ENCODE results near the gene ARMC7.
A peak's percentile ranks its signal among the peaks of the same experiment; 100 is the strongest.
"Not testable (repeated sequence)": the region's sequence is repeated elsewhere in the genome, so short reads cannot be mapped to it uniquely, and the experiment has no call there.

Gene ARMC7

GRCh38 chr17:75125984-75126383 is 16.2 kb downstream of the ARMC7 start:
- H3K27ac ChIP-seq = no peak overlapping the region
- no peak for DNase-seq (ENCODE audit: low read depth, low spot score)

DNA sequence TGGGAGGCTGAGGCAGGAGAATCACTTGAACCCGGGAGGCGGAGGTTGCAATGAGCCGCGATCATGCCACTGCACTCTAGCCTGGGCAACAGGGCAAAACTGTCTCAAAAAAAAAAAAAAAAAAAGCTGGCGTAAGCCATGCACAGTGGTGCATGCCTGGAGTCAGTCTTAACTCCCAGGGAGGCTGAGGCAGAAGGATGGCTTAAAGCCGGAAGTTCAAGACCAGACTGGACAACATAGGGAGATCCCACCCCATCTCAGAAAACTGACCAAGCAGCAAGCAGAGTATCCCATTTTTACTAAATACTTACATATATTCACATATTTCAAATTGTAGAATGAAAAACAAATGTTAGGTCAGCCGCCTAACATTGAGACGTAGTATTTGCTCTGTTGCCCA is 17.2 kb downstream of the ARMC7 start:
- peak overlapping the region; percentile 62 for H3K27ac ChIP-seq
- DNase-seq (ENCODE audit: low read depth, low spot score) = no peak

- not testable (repeated sequence) for DNase-seq (ENCODE audit: low read depth, low spot score)
- peak overlapping the region; percentile 62 for H3K27ac ChIP-seq
Observed at GRCh38 chr17:75127936-75128335, 18.2 kb downstream of the ARMC7 start.

DNA sequence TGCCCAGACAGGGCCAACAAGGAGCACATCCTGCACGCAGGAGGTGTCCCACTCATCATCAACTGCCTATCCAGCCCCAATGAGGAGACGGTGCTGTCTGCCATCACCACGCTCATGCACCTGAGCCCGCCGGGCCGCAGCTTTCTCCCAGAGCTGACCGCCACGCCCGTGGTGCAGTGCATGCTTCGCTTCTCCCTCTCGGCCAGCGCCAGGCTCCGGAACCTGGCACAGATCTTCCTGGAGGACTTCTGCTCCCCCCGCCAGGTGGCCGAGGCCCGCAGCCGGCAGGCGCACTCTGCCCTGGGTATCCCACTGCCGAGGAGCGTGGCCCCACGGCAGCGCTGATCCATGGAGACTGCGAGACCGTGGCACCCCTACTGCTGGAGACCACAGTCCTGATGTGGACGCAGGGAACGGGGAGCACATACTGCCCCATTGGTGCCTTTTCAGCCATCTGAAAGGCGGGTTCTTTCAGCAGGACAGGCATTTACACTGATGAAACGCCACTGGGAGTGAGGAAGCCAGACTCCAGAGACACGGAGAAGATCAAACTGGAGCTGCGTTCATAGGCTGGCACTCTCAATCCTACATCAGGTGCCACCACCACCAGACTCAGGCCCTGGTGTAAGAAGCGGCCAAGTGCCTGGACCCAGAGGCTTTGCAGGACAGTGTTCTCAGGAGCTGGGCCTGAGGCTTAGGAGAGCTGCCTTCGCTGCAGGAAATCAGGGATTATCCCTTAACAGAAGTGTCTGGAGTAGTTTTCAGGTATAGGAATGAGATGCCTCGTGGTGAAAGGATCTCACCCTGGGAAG is 19.1 kb downstream of the ARMC7 start:
- no peak for DNase-seq (ENCODE audit: low read depth, low spot score)
- peak overlapping the region; percentile 62 for H3K27ac ChIP-seq

DNA sequence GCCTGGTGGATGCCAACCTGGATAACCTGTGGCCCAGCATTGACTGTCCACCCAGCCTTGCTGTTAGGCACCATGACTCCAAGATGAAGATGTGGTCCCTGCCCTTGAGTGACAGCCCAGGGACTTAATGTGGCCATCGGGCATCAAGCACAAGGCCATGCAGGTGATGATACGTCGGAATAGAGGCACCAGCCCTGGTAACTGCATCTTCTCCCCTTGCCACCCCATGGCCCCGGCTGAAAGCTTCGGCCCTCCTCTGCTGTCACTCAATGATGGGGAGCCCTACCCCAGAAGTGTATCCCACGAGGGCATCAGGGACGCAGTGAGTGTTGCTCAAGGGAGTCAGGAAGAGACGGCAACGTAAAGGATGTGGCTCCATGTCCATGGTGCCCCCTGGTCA is 19.8 kb downstream of the ARMC7 start:
- no peak for DNase-seq (ENCODE audit: low read depth, low spot score)
- H3K27ac ChIP-seq = no peak overlapping the region

DNA sequence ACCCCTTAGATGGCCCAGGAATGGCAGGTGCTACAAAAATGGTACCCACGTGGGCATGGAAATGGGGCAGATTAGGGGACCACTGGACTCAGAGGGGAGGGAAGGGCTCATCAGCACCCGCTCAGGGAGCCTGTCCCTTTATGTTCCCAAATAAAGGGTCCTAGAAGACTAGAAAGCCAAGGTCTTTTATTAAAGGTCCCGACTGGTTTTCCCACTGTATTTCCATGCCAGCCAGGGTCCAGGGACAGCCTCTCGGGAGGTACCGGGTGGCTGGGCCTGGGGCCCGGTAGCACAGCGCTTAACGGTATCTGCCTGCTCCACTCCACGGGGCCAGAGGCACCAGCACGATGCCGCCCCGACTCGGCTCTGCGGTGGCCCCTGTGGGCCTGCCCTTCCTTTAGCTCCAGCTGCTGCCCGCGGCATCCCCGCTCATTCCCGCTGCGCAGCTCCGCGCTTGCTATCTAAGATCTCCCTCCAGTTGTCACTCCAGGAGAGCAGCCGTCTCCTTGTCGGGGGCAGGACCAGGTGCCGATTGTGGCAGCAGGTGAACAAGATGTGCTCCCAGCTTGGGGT is 20.4 kb downstream of the ARMC7 start:
- no peak for DNase-seq (ENCODE audit: low read depth, low spot score)
- peak overlapping the region; percentile 85 for H3K27ac ChIP-seq

GRCh38 chr17:75130632-75131277 is 21.0 kb downstream of the ARMC7 start:
- no peak for DNase-seq (ENCODE audit: low read depth, low spot score)
- peak overlapping the region; percentile 85 for H3K27ac ChIP-seq

DNA sequence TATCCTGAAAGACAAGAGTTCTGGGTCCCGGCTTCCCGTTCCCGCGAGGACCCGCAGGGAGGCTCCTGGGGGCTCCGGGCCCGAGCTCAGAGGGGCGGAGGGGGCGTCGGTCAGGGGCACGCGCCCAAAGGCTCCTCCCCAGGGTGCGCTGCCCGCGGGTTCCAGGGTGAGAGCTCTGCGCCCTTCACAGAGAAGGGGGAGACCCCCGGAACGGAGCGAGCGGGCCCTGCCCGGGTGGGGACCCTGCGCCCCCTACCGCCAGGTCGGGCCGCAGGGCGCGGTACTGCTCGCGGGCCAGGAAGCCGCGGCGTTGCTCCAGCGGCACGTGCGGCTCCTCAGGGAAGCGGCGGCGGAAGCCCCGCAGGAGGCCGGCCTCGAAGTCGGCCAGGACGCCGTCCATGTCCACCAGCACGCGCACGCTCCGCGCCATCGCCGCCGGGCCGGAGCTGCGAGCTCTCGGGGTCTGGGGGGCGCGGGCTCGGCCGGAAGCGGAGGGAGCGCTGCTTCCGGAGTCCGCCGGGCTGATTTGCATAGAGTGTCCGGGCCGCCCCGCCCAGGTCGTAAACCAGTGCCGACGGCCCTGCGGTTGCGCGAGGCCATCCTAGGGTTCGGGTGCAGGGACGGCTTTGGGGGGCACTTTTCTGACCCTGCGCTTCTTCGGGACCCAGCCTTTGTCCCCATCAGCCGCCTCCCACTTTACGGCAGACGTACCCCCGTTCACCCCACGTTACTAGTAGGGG is 21.7 kb downstream of the ARMC7 start, which contains the start of gene NT5C:
TSS of gene NT5C (minus strand) at position 465 of the 740 bp plus-strand sequence. CDS start at position 430, 35 bp downstream.
- H3K27ac ChIP-seq = peak within 1 kb of the TSS; percentile 85
- no peak for DNase-seq (ENCODE audit: low read depth, low spot score)

- not testable (repeated sequence) for DNase-seq (ENCODE audit: low read depth, low spot score)
- peak overlapping the region; percentile 85 for H3K27ac ChIP-seq
Observed at GRCh38 chr17:75132018-75133000, 22.5 kb downstream of the ARMC7 start.

GRCh38 chr17:75133001-75133400 is 23.2 kb downstream of the ARMC7 start:
- peak overlapping the region; percentile 64 for H3K27ac ChIP-seq
- no peak for DNase-seq (ENCODE audit: low read depth, low spot score)

- not testable (repeated sequence) for DNase-seq (ENCODE audit: low read depth, low spot score)
Observed at GRCh38 chr17:75133607-75134347, 24.0 kb downstream of the ARMC7 start.

DNA sequence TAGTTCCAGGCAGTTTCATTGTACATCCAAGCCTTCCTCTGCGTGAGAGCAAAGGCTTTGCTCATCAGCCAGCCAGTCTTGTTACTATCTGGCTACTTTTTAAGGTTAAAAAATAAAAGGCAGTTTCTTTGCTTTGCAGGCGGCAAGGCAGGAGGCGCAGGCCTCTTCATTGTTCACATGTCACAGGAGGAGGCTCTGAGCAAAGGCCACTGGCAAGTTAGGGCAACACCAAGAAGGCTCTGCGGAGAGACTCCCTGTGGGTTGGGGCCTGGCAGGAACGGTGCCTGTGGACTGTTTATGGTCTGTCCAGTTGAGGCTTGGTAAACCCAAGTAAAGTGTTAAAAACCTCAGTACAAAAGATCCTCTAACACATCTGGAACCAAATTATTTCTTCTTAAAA is 25.7 kb downstream of the ARMC7 start:
- peak overlapping the region; percentile 64 for H3K27ac ChIP-seq
- no peak for DNase-seq (ENCODE audit: low read depth, low spot score)

More at GRCh38 chr17:75133607-75134347, 24.0 kb downstream of the ARMC7 start:
- peak overlapping the region; percentile 64 for H3K27ac ChIP-seq

DNA sequence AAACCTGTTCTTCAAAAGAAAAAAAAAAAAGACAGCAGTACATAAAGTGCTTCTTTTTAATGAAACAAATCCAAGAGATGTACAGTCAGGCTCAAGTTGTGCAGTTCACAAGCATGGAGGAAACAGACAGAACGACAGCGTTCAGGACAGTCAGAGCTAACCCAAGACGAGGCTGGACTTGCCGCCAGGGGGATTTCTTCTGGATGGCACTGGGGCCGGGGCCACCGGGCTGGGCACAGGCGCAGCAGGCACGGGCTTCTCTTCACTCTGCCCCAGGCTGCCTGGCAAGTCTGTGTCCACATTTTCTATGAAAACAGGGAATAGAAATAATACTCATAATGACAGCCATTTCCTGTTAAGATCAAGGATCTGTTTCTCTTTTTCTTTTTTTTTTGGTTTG is 26.2 kb downstream of the ARMC7 start:
- H3K27ac ChIP-seq = peak overlapping the region; percentile 64
- no peak for DNase-seq (ENCODE audit: low read depth, low spot score)

DNA sequence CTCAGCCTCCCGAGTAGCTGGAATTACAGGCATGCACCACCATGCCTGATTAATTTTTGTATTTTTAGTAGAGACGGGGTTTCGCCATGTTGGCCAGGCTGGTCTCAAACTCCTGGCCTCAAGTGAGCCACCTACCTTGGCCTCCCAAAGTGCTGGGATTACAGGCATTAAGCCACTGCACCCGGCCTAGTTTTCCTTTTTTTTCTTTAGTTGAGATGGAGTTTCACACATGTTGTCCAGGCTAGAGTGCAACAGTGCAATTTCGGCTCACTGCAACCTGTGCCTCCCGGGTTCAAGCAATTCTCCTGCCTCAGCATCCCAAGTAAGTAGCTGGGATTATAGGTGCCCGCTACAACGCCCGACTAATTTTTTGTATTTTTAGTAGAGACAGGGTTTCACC is 28.0 kb downstream of the ARMC7 start:
- not testable (repeated sequence) for DNase-seq (ENCODE audit: low read depth, low spot score)
- peak overlapping the region; percentile 64 for H3K27ac ChIP-seq

GRCh38 chr17:75138519-75138918 is 28.8 kb downstream of the ARMC7 start:
- no peak overlapping the region for H3K27ac ChIP-seq
- DNase-seq (ENCODE audit: low read depth, low spot score) = no peak

DNA sequence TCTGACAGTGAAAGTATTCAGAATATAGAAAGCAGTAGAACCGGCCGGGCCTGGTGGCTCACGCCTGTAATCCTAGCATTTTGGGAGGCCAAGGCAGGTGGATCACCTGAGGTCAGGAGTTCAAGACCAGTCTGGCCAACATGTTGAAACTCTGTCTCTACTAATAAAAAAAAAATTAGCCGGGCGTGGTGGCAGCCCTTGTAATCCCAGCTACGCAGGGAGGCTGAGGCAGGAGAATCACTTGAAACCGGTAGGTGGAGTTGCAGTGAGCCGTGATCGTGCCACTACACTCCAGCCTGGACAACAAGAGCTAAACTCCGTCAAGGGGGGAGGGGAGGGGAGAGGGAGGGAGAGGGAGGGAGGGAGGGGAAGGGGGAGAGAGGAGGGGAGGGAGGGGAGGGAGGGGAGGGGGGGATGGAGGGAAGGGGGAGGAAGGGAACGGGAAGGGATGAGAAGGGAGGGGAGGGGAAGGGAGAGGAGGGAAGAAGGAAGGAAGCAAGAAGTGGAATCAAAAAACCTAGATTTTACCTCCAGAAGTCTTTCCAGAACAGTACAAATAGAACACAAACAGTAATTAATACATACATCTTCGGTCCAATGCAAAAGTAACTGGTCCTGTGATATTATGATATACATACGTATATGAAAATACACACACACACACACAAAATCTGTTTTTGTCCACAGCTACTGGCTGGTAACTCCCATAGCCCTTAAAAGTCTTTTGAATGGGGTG is 32.6 kb downstream of the ARMC7 start:
- H3K27ac ChIP-seq = no peak overlapping the region
- no peak for DNase-seq (ENCODE audit: low read depth, low spot score)

DNA sequence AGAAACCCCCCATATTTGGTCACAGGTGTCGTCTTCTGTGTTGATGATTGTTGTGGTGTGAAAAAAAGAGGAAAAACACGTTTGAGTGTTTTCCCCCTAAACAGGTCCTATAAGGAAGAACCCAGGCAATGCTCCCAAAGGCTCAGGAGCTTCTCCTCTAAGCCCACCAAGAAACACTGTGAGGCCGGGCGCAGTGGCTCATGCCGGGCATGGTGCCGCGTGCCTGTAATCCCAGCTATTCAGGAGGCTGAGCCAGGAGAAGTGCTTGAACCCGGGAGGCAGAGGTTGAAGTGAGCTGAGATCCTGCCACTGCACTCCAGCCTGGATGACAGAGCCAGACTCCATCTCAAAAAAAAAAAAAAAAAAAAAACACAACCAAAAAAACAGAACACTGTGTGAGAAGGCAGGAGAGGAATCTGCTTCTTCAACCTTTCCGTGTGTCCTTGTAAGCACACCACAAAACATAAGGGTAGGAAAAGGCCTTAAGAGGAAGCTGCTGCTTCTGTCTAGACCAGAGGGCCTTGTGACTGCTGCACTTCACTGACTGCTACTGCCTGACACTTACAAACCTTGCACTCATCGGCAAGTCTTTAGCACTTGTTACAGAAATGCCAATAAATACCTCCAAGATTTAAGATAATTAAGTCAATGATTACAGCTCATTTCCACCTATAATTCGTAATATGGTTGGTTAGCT is 35.2 kb downstream of the ARMC7 start:
- H3K27ac ChIP-seq = no peak overlapping the region
- DNase-seq (ENCODE audit: low read depth, low spot score) = no peak
